Kidney (tissue), 14 donors: ENCODE measurements around the gene PHYKPL. TPM values are rescaled to one million over a fixed set of nuclear protein-coding genes. Genes with fewer than 3 reads are reported as not detected.

Experiments used
- DNase-seq, 5 donors: peaks; one replicate each; pipeline ENCODE4 v3.0.0-alpha.2; 2013 to 2020
- FAIRE-seq: peaks from 2 replicates; lab custom pipeline; 2012; peaks lifted over from hg19 to GRCh38; lab: Jason Lieb, UNC
- H3K27ac ChIP-seq, 2 donors: one replicate each; pipeline ENCODE4 v1.7.0; 2013; ENCODE audit warnings: low read depth in 2 of 2, low read length in 2 of 2, inconsistent platforms in 1 of 2
- H3K27me3 ChIP-seq: one replicate; pipeline ENCODE4 v1.7.1; 2013; ENCODE audit warnings: low read length, inconsistent platforms; ENCODE audit not compliant: control insufficient read depth, insufficient read depth
- H3K36me3 ChIP-seq, 3 donors: one replicate each; pipeline versions ENCODE4 v1.7.0 to v1.7.1; 2013; ENCODE audit warnings: low read length in 3 of 3, control low read depth in 1 of 3, inconsistent platforms in 1 of 3; ENCODE audit not compliant: insufficient read depth in 3 of 3, control insufficient read depth in 2 of 3
- H3K4me1 ChIP-seq, 3 donors: one replicate each; pipeline versions ENCODE4 v1.7.0 to v1.7.1; 2013; ENCODE audit warnings: low read length in 3 of 3, inconsistent platforms in 1 of 3, low read depth in 1 of 3; ENCODE audit not compliant: control insufficient read depth in 2 of 3, insufficient read depth in 2 of 3
- H3K4me3 ChIP-seq, 3 donors: one replicate each; pipeline versions ENCODE4 v1.7.0 to v1.8.1; 2013; ENCODE audit warnings: low read length in 3 of 3, control low read depth in 1 of 3, inconsistent platforms in 1 of 3
- H3K9ac ChIP-seq, 3 donors: one replicate each; pipeline versions ENCODE4 v1.7.0 to v1.7.1; 2013; ENCODE audit warnings: low read length in 3 of 3, control low read depth in 1 of 3, inconsistent platforms in 1 of 3
- H3K9me3 ChIP-seq, 3 donors: one replicate each; pipeline versions ENCODE4 v1.7.0 to v1.7.1; 2013; ENCODE audit warnings: low read length in 3 of 3, control low read depth in 1 of 3, inconsistent platforms in 1 of 3; ENCODE audit not compliant: control insufficient read depth in 2 of 3, insufficient read depth in 1 of 3
- CTCF ChIP-seq: IDR thresholded peaks from 3 replicates; pipeline ENCODE4 v1.5.1; 2012; ENCODE audit warnings: mild to moderate bottlenecking, moderate library complexity, borderline replicate concordance; ENCODE audit not compliant: insufficient read depth; ENCODE audit errors: extremely low read depth
- intact Hi-C: fragments of 100-400 bp; cut with DNase I; formaldehyde crosslinking; loops from one replicate; pipeline ENCODE4 v1.11.1; 2022
- polyA plus RNA-seq: library from polyadenylated mRNA; stranded (reverse); fragments of 350-450 nt; fragmentation: Illumina TruSeq; extraction: RNeasy Lipid Tissue Mini Kit (QIAGEN cat#74804); gene quantifications from one replicate; pipeline ENCODE4 v1.2.3, GENCODE V29; 2014; ENCODE audit warnings: low read depth, low replicate concordance; ENCODE audit not compliant: insufficient read depth
- total RNA-seq: library from RNA; stranded (reverse); fragmentation: NEBNext Ultra II Directional; extraction: Animal tissue kit (Norgen Biotek cat#: 25700); gene quantifications from one replicate; pipeline ENCODE4 v1.2.1, GENCODE V29; 2021
- donor health status: control.
- donor health status: control.
- donor health status: control.
- donor health status: control.
- donor health status: control.
- donor health status: DM: yes; HTN: yes; CAD: no.
- donor health status: Normal renal cell carcinoma (clear cell type).

The PHYKPL gene
- total and polyA plus RNA-seq, 2 donors from 2014 or later = 35.3 to 116 TPM

- H3K4me3 ChIP-seq = no peak overlapping the region
- no peak overlapping the region for H3K27ac ChIP-seq
- no peak for TF ChIP-seq CTCF
- intact Hi-C loops = no loop called here
- DNase-seq (no peak), FAIRE-seq (no peak)
- H3K9ac ChIP-seq = no peak overlapping the region
- H3K4me1 ChIP-seq = no peaks in the 10 kb centered on the region
- H3K27me3 ChIP-seq = no peaks in the 10 kb centered on the region
- H3K36me3 ChIP-seq = no peaks in the 10 kb centered on the region
- peaks cover 0 to 2% (median 0%) of the 10 kb centered on the region in 3 donors for H3K9me3 ChIP-seq
Measured at GRCh38 chr5:178182158-178182876, 50.3 kb downstream of the PHYKPL start.

DNA sequence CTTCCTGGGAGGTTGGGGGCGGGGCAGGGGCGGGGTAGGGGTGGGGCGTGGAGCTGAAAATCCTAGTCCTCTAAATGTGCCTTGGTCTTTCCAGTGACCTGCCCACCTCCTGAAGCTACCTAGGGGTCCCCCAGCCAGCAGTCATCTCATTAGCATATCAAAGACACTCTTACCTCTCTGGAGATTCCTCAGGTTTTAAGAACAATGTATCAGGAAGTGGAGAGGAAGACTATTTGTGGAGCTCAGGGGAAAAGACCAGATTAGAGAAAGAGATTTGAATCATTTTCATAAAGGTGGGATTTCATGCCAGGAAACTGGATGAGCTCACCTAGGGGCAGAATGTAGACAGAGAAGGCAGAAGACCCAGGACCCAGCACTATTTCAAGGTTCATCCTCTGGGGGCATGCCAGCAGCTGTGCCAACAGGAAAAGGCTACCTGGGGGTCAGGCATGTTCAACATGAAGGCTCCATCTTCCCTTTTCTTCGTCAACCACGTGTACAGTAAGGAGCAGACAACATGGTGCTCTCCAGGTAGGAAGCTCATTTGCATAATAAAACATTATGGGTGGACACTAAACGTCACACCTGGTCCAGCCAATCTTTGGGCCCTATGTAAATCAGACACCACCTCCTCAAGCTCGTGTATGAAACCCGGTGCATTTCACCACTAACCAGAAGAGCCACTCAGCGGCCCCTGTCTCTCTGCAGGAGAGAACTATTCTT, 52.3 kb downstream of the PHYKPL start:
- no peak for FAIRE-seq
- Histone ChIP-seq H3K4me1 (no peaks in the 10 kb centered on the region), H3K9me3 (peaks cover 0 to 2% (median 0%) of the 10 kb centered on the region in 3 donors), H3K36me3 (no peaks in the 10 kb centered on the region), H3K4me3 (no peak overlapping the region), H3K27me3 (no peaks in the 10 kb centered on the region), H3K9ac (no peak overlapping the region), H3K27ac (no peak overlapping the region)
- DNase-seq = no peak
- intact Hi-C loops = no loop called here
- no peak for TF ChIP-seq CTCF

GRCh38 chr5:178177569-178177968, 55.0 kb downstream of the PHYKPL start:
- FAIRE-seq = no peak
- Histone ChIP-seq H3K36me3 (no peaks in the 10 kb centered on the region), H3K27me3 (no peaks in the 10 kb centered on the region), H3K9me3 (peaks cover 0 to 2% (median 0%) of the 10 kb centered on the region in 3 donors), H3K4me1 (no peaks in the 10 kb centered on the region), H3K9ac (no peak overlapping the region), H3K27ac (no peak overlapping the region), H3K4me3 (no peak overlapping the region)
- no peak for TF ChIP-seq CTCF
- no peak for DNase-seq
- intact Hi-C loops = no loop called here
